Type B pancreatic cell (in vitro differentiated cells): ENCODE data around the gene FOXF1. TPM values are rescaled to one million over a fixed set of nuclear protein-coding genes. Genes with fewer than 3 reads are reported as not detected.

Experiments used
- DNase-seq: peaks from one replicate; pipeline ENCODE4 v3.0.0; 2021; ENCODE audit warnings: mixed read lengths; ENCODE audit not compliant: unreplicated experiment; ENCODE audit errors: extremely low spot score
- H3K27ac Mint-ChIP-seq: 2 replicates; pipeline ENCODE4 v1.8.0; 2021; ENCODE audit warnings: mild to moderate bottlenecking, mixed read lengths
- H3K27me3 Mint-ChIP-seq: 2 replicates; pipeline ENCODE4 v1.8.0; 2021; ENCODE audit warnings: mixed read lengths
- H3K36me3 Mint-ChIP-seq: 2 replicates; pipeline ENCODE4 v1.8.0; 2021; ENCODE audit warnings: mixed read lengths
- H3K4me1 Mint-ChIP-seq: one replicate; pipeline ENCODE4 v1.8.0; 2021; ENCODE audit warnings: mixed read lengths; ENCODE audit not compliant: unreplicated experiment
- H3K4me3 Mint-ChIP-seq: 2 replicates; pipeline ENCODE4 v1.8.0; 2021; ENCODE audit warnings: mild to moderate bottlenecking, mixed read lengths
- H3K9me3 Mint-ChIP-seq: 2 replicates; pipeline ENCODE4 v1.8.0; 2021; ENCODE audit warnings: mixed read lengths
- CTCF ChIP-seq: fragments of 200-600 bp; sonication (generic); conservative IDR thresholded peaks from 2 replicates; pipeline ENCODE4 v1.5.0; 2021; ENCODE audit warnings: antibody characterized with exemption, mild to moderate bottlenecking
- total RNA-seq: library from RNA; stranded (reverse); gene quantifications from 2 replicates; pipeline ENCODE4 v1.2.1, GENCODE V29; 2021; ENCODE audit warnings: low replicate concordance

FOXF1 gene
- total RNA-seq, 1 donor from 2014 or later, result 3.4 TPM

GRCh38 chr16:86496262-86496928 is 13.9 kb upstream of the FOXF1 start:
- Mint-ChIP-seq H3K4me1 (peaks cover 19% of the 10 kb centered on the region), H3K27ac (no peak overlapping the region), H3K9me3 (no peaks in the 10 kb centered on the region), H3K27me3 (peaks cover 94% of the 10 kb centered on the region), H3K4me3 (peak overlapping the region; percentile 69), H3K36me3 (no peaks in the 10 kb centered on the region)
- DNase-seq, result no peak
- no peak for TF ChIP-seq CTCF

- Mint-ChIP-seq H3K27me3 (peaks cover 94% of the 10 kb centered on the region), H3K36me3 (no peaks in the 10 kb centered on the region), H3K4me3 (peak overlapping the region; percentile 69), H3K4me1 (peaks cover 19% of the 10 kb centered on the region), H3K27ac (no peak overlapping the region), H3K9me3 (no peaks in the 10 kb centered on the region)
- TF ChIP-seq CTCF, result no peak
- no peak for DNase-seq
Observed at GRCh38 chr16:86496929-86497461, 13.3 kb upstream of the FOXF1 start.

GRCh38 chr16:86497551-86498021 is 12.7 kb upstream of the FOXF1 start:
- DNase-seq, result no peak
- TF ChIP-seq CTCF, result no peak
- no peak overlapping the region for H3K27ac Mint-ChIP-seq
- H3K9me3 Mint-ChIP-seq, result no peaks in the 10 kb centered on the region
- H3K36me3 Mint-ChIP-seq, result no peaks in the 10 kb centered on the region
- H3K4me3 Mint-ChIP-seq, result no peak overlapping the region
- H3K4me1 Mint-ChIP-seq, result peaks cover 23% of the 10 kb centered on the region
- H3K27me3 Mint-ChIP-seq, result peaks cover 94% of the 10 kb centered on the region

GRCh38 chr16:86498155-86498670 is 12.1 kb upstream of the FOXF1 start:
- H3K4me1 Mint-ChIP-seq, result peaks cover 23% of the 10 kb centered on the region
- no peak for DNase-seq
- peaks cover 94% of the 10 kb centered on the region for H3K27me3 Mint-ChIP-seq

More at GRCh38 chr16:86498155-86498670, 12.1 kb upstream of the FOXF1 start:
- peak overlapping the region; percentile 71 for H3K4me3 Mint-ChIP-seq
- H3K9me3 Mint-ChIP-seq, result no peaks in the 10 kb centered on the region
- TF ChIP-seq CTCF, result peak; percentile 31
- H3K36me3 Mint-ChIP-seq, result no peaks in the 10 kb centered on the region
- H3K27ac Mint-ChIP-seq, result no peak overlapping the region
